AG09319 (cell line): ENCODE results near the gene LMO7.

Experiments
- DNase-seq: peaks from one replicate; pipeline ENCODE4 v3.0.0-alpha.2; 2010; ENCODE audit warnings: low read depth; ENCODE audit errors: extremely low read depth
- TF ChIP-seq, protein P1 (sequence below): IDR thresholded peaks from 2 replicates; pipeline ENCODE4 v1.5.1; 2011; ENCODE audit warnings: low read depth, mild to moderate bottlenecking, inconsistent platforms, low read length, moderate library complexity

LMO7 gene

DNA sequence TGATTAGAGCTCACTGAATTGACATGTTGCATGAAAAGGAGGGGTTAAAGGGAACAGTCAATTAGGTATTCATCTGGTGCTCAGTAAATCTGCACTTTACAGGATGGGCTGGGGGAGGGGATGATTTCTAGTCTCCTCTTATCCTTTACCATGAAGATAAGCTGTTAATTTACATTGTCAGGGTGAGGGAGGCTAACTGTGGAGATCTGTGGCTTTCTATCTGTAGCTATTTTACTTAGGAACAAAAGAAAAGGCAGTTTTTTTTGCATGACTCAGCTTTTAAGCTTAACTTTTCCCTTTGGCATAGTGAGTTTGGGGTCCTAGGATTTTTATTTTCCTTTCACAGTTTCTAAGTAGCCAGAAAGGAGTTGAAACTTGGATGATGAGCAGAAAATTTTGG lies 253.3 kb downstream of the LMO7 start:
- DNase-seq, result no peak

GRCh38 chr13:75895168-75895567 lies 259.0 kb downstream of the LMO7 start:
- no peak for DNase-seq

More for the DNA sequence above, 253.3 kb downstream of the LMO7 start:
- TF ChIP-seq, protein P1, sequence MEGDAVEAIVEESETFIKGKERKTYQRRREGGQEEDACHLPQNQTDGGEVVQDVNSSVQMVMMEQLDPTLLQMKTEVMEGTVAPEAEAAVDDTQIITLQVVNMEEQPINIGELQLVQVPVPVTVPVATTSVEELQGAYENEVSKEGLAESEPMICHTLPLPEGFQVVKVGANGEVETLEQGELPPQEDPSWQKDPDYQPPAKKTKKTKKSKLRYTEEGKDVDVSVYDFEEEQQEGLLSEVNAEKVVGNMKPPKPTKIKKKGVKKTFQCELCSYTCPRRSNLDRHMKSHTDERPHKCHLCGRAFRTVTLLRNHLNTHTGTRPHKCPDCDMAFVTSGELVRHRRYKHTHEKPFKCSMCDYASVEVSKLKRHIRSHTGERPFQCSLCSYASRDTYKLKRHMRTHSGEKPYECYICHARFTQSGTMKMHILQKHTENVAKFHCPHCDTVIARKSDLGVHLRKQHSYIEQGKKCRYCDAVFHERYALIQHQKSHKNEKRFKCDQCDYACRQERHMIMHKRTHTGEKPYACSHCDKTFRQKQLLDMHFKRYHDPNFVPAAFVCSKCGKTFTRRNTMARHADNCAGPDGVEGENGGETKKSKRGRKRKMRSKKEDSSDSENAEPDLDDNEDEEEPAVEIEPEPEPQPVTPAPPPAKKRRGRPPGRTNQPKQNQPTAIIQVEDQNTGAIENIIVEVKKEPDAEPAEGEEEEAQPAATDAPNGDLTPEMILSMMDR, result no peak

DNA sequence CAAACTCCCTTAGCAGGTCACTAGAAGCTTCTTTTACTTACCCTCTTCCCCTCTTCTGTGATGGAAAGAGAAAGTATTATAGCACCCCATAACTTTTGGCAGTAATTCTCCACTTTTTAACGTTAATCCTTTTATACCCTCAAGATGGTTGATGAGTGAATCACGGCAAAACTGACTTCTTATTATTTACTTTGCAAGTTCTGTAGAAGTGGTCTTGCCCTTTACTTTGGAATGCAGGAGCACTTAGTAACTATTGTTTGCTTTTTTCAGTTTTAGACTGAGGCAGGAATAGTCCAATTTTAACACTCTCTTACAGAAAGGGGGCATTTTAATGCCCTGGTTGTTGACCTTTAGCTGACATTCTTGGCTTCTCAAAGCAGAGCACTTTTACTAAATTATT lies 260.1 kb downstream of the LMO7 start:
- TF ChIP-seq, protein P1, result no peak

More at GRCh38 chr13:75895168-75895567, 259.0 kb downstream of the LMO7 start:
- TF ChIP-seq, protein P1, result no peak

GRCh38 chr13:75897386-75897785 lies 261.3 kb downstream of the LMO7 start:
- no peak for DNase-seq
- TF ChIP-seq, protein P1, result no peak

More for the DNA sequence above, 260.1 kb downstream of the LMO7 start:
- no peak for DNase-seq

DNA sequence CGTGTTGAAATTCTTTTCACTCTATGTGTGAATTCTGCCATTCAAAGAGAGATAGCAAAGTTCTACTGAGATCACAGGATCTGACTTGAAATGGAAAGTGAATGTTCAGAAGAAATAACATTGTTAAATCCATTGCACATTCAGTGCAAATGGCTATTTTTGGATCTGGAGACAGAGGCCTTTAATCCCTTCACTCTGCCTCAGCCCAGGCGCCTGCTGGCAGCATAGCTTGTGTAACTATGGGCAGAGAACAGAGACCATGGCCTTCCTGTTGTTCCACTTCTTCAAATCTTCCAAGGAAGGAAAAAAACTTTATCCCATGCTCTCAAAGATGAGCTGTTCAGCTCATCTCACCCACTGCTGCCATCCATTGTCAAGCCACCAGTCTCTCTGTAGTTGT lies 265.4 kb downstream of the LMO7 start:
- TF ChIP-seq, protein P1, result no peak
- no peak for DNase-seq

- DNase-seq, result no peak
- TF ChIP-seq, protein P1, result no peak
Measured at GRCh38 chr13:75902166-75903104, 266.3 kb downstream of the LMO7 start.

DNA sequence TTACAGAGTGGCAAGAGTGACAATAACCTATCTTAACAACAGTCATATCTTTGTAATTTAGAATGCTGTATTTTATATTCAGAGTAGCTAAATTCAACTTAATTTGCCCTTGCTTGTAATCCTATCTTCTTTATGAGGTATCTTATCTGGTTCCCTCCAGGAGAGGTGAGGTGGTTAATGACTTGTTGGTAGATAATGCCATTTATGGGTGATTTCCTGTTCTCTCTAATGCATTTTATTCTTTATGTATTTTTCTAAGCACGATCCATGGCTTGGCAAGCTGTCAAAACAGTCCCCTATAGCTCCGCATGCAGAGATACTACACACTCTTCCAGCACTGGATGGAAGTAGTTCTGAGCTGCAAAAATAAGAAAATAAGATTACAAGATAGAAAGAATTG lies 267.9 kb downstream of the LMO7 start:
- no peak for DNase-seq
- TF ChIP-seq, protein P1, result no peak
